ENCODE measurements around the gene CBX4.
A peak's percentile ranks its signal among the peaks of the same experiment; 100 is the strongest.

Gene CBX4

GRCh38 chr17:79802039-79802735 is 37.1 kb downstream of the CBX4 start:
- H3K4me3 ChIP-seq (ENCODE audit: insufficient read depth, low read length, poor library complexity, severe bottlenecking): no peak overlapping the region
- no peak for TF ChIP-seq EZH2phosphoT487 (conservative IDR thresholded peaks at IDR 0.05; ENCODE audit: low read length)
- no peaks in the 10 kb centered on the region for H4K20me1 ChIP-seq (ENCODE audit: low read depth, low read length)
- no peak overlapping the region for H2AFZ ChIP-seq (ENCODE audit: low read depth, low read length, severe bottlenecking)
- H3K9ac ChIP-seq (ENCODE audit: low read length): no peak overlapping the region
- no peaks in the 10 kb centered on the region for H3K36me3 ChIP-seq (ENCODE audit: low read length)
- H3K79me2 ChIP-seq (ENCODE audit: insufficient read depth, low read length): no peaks in the 10 kb centered on the region
- H3K9me3 ChIP-seq (ENCODE audit: insufficient read depth, low read length): no peaks in the 10 kb centered on the region
- H3K27ac ChIP-seq (ENCODE audit: low read depth, low read length): no peak overlapping the region
- no peaks in the 10 kb centered on the region for H3K9me2 ChIP-seq (replicated peaks; ENCODE audit: insufficient read depth, low read length)
- no peaks in the 10 kb centered on the region for H3K27me3 ChIP-seq (ENCODE audit: low read length)
- H3K4me2 ChIP-seq (ENCODE audit: low read depth, low read length, poor library complexity, severe bottlenecking): no peak overlapping the region
- H3F3A ChIP-seq (ENCODE audit: insufficient read depth): peaks cover 7% of the 10 kb centered on the region

DNA sequence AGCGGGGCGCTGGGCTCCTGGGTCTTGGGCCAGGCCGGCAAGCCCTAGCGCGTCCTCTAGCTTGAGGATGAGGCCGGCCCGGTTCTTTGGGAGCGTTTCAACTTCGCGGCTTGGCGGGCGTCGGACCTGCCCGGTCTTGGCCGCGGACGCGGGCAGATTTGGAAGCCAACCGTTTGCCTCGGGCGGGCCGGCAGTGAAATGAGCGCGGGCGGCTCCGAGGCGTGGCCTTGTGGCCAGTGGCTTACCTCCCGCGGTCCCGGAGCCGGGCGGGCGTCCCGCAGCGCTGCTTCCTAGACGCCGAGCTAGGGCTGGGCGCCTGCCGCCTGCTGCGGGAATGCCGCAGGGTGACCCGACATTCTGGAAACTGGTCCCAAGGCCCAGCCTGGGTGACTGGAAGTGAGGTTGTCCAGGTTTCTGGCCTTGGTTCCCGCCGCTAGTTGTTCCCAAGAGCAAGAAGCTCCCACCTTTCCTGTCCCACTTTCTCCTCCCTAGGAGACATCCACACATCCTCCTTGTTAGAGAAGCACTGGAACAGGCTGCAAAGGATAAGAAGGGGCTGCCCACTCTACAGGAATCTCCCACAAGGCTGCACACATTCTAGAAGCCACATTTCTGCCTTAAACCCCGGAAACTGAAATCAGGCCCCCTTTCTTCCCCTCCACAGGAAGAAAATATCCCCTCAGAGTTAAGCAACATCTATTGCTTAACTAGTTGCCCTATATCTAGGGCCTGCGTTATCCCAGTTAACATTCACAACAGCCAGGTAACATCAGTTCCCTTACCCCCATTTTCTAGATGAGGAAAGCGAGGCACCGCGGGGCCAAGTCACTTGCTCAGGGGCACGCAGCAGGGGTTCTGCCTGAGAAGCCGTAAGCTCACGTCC is 37.8 kb downstream of the CBX4 start:
- no peak overlapping the region for H3K27ac ChIP-seq (ENCODE audit: low read depth, low read length)
- H3K4me2 ChIP-seq (ENCODE audit: low read depth, low read length, poor library complexity, severe bottlenecking): peak overlapping the region; percentile 49
- H3K4me3 ChIP-seq (ENCODE audit: insufficient read depth, low read length, poor library complexity, severe bottlenecking): no peak overlapping the region
- H3K79me2 ChIP-seq (ENCODE audit: insufficient read depth, low read length): no peaks in the 10 kb centered on the region
- peak overlapping the region; percentile 47 for H2AFZ ChIP-seq (ENCODE audit: low read depth, low read length, severe bottlenecking)
- H3K9me2 ChIP-seq (replicated peaks; ENCODE audit: insufficient read depth, low read length): no peaks in the 10 kb centered on the region
- TF ChIP-seq CTCF (IDR thresholded peaks at IDR 0.05; ENCODE audit: insufficient read depth, low read length, poor library complexity, severe bottlenecking) (no peak), EZH2phosphoT487 (conservative IDR thresholded peaks at IDR 0.05; ENCODE audit: low read length) (no peak)
- no peaks in the 10 kb centered on the region for H3K36me3 ChIP-seq (ENCODE audit: low read length)
- H3F3A ChIP-seq (ENCODE audit: insufficient read depth): peaks cover 7% of the 10 kb centered on the region
- no peaks in the 10 kb centered on the region for H4K20me1 ChIP-seq (ENCODE audit: low read depth, low read length)
- H3K27me3 ChIP-seq (ENCODE audit: low read length): no peaks in the 10 kb centered on the region
- H3K9me3 ChIP-seq (ENCODE audit: insufficient read depth, low read length): no peaks in the 10 kb centered on the region
- no peak overlapping the region for H3K9ac ChIP-seq (ENCODE audit: low read length)

- H3K4me2 ChIP-seq (ENCODE audit: low read depth, low read length, poor library complexity, severe bottlenecking): peak overlapping the region; percentile 49
- H3K27ac ChIP-seq (ENCODE audit: low read depth, low read length): no peak overlapping the region
- no peak overlapping the region for H3K4me3 ChIP-seq (ENCODE audit: insufficient read depth, low read length, poor library complexity, severe bottlenecking)
- TF ChIP-seq CTCF (IDR thresholded peaks at IDR 0.05; ENCODE audit: insufficient read depth, low read length, poor library complexity, severe bottlenecking) (no peak), EZH2phosphoT487 (conservative IDR thresholded peaks at IDR 0.05; ENCODE audit: low read length) (no peak)
- H3F3A ChIP-seq (ENCODE audit: insufficient read depth): peaks cover 6% of the 10 kb centered on the region
- no peaks in the 10 kb centered on the region for H3K9me2 ChIP-seq (replicated peaks; ENCODE audit: insufficient read depth, low read length)
- H3K9me3 ChIP-seq (ENCODE audit: insufficient read depth, low read length): no peaks in the 10 kb centered on the region
- H2AFZ ChIP-seq (ENCODE audit: low read depth, low read length, severe bottlenecking): peak overlapping the region; percentile 47
- H3K36me3 ChIP-seq (ENCODE audit: low read length): no peaks in the 10 kb centered on the region
- peaks cover 6% of the 10 kb centered on the region for H3K79me2 ChIP-seq (ENCODE audit: insufficient read depth, low read length)
- no peaks in the 10 kb centered on the region for H3K27me3 ChIP-seq (ENCODE audit: low read length)
- no peak overlapping the region; the same call in 1 of the 2 replicates for H3K9ac ChIP-seq (ENCODE audit: low read length)
- no peaks in the 10 kb centered on the region for H4K20me1 ChIP-seq (ENCODE audit: low read depth, low read length)
These were observed 38.7 kb downstream of the CBX4 start for GRCh38 chr17:79800325-79801155.

Data from SU-DHL-6 (cell line).